GM19239 (cell line): ENCODE results near the gene CNTNAP3B.
"Not testable (repeated sequence)": the region's sequence is repeated elsewhere in the genome, so short reads cannot be mapped to it uniquely, and the experiment has no call there.

Experiments used
- DNase-seq: peaks from one replicate; pipeline ENCODE4 v3.0.0; 2011; ENCODE audit warnings: low spot score; ENCODE audit not compliant: insufficient read length
- FAIRE-seq: peaks from 2 replicates; lab custom pipeline; 2011; peaks lifted over from hg19 to GRCh38; lab: Jason Lieb, UNC

Gene CNTNAP3B

DNA sequence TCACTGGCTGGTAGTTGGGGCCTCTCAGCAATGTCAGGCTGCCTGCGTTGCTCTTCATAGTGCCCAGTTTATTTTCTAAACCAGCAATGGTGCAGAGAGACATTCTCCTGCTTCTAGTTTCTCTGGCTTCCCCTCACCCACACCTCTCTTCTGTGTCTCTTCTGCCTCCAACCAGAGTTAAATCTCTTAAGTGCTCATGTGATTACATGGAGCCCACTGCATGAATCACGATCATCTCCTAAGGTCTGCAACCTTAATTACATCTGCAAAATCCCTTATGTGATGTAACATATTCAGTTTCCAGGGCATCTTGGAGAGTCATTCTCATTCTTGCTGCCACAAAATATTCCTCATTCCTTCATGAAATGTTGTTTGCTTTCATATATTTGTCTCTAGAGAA is 149.0 kb downstream of the CNTNAP3B start:
- not testable (repeated sequence) for FAIRE-seq, DNase-seq

DNA sequence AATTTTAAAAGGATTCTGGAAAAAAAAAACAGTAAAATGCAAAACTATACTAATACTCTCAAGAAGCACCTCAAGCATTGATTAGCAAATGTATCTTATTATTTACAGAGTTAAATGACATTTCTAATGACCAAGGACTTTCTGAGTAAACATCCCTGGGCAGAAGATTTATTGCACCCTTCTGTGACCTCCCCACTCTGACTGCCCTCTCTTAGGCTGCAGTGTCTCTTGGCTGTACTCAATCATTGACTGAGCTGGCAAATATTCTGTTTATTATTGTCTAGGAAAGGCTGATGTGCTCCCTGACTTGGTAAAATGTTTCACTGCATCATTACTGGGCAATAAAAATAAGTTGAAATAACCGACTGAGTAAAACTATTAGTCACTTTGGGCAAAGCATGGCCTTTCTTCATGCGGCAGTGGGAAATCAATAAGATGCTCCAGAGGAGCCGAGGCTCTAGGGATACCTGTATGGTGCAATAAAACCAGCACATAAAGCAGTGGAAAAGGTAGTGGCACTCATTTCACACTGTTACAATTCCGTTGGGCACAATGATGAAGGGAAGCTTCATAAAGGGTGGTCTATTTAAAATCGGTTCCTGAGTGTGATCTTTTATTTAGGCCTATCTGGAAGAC is 151.1 kb downstream of the CNTNAP3B start:
- FAIRE-seq, DNase-seq: not testable (repeated sequence)

DNA sequence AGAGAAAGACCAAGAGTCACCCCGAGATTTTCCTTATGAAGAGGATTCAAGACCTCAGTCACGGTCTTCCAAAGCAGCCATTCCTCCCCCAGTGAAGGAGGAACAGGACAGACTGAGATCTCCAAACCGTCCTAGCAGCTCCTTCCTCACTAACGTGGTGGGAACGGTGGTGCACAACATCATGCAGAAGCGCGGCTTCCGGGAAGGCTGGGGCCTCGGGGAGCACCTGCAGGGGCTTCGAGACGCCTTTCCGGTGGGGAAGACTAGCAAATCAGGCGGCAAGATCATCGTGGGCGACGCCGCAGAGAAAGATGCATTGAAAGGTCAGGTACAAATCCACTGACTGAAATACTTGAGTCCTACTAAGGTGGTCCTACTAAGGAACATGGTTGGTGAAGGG is 154.3 kb downstream of the CNTNAP3B start:
- FAIRE-seq, DNase-seq: not testable (repeated sequence)

DNA sequence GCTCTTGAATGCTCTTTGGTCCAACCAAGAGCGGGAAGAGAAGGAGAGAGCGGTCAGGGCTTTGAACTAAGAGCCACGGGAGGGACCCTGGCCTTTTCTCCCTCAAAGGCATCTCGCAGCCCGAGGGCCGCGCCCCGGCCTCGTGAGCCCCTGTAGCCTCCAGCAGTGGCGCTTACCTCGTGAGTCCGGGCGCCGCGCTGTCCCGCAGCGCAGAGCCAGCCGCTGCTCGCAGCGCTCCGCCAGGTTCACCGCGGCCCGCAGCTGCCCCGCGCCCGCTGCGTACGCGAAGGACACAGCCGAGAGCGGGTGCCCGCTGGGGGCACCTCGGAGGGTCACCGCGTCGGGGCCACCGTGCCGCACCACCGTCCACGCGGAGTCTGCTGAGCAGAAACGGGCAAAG is 176.2 kb downstream of the CNTNAP3B start:
- FAIRE-seq = not testable (repeated sequence)

DNA sequence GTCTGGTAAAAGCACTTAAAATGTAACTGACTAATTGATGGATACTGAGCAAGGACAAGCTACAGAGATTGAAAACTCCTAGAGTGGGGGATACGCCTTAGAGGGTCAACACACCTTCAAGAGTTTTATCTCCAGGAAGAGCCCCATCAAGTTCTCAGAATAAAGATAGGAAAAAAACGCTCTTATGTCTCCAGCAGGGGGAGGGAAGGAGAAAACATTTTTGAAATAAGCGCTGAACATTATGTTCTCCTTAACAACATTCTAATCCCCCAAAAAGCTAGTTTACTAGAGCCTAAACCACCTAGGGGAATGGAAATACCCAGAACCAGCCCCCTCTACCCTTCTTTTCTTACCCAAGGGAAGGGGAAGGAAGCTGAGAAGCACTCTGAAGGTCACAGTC is 187.5 kb downstream of the CNTNAP3B start:
- not testable (repeated sequence) for DNase-seq, FAIRE-seq

More for the DNA sequence above, 176.2 kb downstream of the CNTNAP3B start:
- DNase-seq = not testable (repeated sequence)

DNA sequence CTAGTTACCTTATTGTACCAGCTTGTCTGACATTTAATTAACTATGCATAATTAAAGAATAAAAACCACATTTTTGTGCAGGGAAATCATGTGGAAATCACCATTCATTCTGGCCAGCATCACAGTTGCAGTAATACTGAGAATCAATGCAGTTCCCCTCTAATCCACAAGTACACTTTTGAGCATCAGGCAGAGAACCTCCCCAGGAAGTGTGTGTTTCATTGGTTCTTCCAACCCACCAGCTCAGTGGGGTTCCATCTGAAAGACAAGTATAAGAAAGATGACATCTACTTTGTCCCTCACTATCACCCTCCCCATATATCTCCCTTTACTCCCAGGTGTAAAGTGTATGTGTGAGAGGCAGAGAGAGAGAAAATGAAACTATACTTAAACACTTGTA is 191.1 kb downstream of the CNTNAP3B start:
- FAIRE-seq, DNase-seq: not testable (repeated sequence)

DNA sequence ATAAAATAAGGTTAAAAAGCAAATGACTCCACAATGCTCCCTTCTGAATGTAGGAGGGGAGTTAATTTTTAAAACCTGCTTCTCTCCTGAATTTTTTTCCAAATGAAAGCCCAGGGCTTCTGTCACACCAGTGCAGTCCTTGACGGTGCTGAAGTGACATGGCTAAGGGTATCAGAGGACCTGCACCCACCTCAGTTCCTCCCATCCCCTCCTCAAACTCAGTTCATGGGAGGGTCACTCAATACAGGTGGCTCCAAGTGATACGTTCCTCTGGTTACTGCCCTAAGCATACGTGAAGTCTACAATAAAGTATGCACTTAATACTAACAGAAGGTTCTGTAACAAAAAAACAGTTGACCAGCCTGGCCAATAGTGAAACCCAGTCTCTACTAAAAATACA is 193.5 kb downstream of the CNTNAP3B start:
- not testable (repeated sequence) for FAIRE-seq, DNase-seq

DNA sequence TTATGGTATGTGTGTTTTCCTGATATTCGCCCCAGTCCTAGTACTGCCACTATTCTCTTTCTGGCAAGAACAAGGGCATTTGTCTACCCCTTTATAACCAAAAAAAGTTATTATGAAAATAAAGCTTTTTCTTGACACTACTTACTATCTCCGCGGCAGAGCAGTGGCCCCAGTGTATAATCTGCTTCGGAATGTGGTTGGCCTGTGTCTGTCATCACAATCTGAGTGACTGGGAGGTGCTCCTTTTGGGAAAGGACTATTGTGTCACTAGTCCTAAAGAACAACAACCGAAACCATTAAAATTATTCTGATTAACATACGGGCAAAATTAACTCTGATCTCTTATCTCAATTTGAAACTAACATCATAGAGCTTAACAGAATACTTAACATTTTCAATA is 200.1 kb downstream of the CNTNAP3B start:
- FAIRE-seq, DNase-seq: not testable (repeated sequence)

DNA sequence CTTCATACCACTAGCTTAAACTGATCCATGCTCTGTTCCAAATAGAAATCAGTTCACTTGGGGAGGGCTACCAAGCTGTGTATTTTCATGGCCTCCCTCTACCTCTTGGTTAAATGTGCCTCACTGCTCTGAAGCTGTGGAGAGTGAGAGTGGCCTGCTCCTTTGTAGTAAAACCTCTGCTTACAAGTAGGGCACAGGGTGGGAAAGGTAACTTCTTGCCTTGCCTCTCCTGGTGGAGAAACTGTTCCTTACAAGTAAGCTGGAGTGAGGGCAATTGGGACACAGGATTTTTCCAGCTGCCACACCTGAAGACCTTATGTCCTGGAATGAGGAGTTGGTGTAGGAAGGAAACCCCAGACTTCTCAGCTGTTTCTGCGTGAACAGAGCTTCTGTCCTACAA is 211.9 kb downstream of the CNTNAP3B start:
- not testable (repeated sequence) for FAIRE-seq, DNase-seq

DNA sequence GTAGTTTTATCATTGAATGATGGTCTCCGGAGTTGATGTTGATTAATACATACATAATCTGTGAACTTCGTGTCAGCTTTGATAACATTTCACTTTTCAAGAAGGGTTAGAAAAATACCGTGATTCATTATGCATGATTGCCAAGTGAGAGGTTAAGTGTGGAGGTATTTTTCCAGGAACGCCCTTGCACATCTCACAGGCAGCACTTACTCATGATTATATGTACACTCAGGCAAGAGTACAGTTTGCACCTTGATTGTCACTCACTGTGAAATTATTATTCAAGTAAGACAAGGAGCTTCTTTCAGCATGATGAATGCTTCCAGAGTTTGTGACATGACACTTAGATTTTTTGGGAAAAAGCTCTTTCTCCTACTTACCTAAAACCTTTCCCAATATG is 223.7 kb downstream of the CNTNAP3B start:
- FAIRE-seq, DNase-seq: not testable (repeated sequence)

DNA sequence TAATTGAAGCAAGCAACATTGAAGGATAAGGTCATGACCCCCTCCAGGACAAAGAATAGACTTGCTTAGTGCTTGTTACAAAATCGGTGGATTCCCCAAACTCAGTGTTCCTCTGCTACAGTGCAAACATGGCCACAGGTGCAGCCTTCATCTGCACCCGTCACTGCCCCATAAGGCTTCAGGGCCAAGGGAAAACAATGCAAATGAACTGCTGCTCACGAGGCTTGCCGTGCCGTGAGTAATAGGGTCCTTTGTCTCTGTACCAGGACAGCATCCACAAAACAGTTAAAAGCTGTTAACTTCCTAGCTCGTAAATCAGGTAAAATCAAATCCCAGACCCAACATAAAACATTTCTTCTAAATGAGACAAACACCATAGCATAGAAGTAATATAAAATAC is 226.5 kb downstream of the CNTNAP3B start:
- not testable (repeated sequence) for FAIRE-seq, DNase-seq

DNA sequence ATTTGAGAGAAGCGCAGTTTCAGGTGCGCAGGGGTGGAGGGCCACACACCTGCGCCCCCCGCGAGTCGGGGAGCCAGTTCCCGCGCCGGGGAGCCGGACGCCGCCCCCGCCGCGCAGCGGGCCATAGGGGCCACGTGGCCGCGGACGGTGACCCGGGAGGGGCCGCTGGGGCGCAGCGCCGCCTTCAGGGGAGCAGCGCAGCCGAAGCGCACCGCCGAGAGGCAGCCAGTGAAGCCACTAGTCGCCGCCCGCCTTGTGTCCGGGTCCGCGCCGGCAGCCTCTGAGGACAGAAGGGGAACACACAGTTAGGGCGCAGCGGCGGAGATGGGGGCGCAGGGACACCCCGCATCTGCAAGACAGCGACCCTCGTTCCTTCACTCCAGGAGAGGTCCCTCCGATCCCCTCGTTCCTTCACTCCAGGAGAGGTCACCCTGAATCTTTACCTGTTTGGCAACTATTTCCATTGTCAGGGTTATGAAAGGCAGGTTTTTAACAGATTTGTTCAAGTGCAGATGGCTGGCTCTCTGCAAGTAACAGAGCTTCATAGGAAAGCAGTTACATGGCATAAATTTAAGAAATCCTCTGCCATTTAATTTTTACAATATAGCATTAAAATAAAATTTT is 230.4 kb downstream of the CNTNAP3B start:
- not testable (repeated sequence) for DNase-seq, FAIRE-seq

DNA sequence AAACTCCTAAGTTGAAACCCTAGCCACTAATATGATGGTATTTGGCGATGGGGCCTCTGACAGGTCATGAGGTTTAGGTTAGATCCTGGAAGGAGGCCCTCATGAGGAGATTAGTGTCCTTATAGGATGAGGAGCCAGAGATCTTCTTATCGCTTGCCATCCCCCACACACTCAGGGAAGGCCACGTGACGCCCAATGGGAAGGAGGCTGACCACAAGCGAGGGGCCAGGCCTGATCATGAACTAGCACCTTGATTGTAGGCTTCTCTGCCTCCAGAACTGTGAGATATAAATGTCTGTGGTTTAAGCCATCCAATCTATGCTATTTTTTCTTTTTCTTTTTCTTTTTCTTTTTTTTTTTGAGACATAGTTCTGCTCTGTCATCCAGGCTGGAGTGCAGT is 254.7 kb downstream of the CNTNAP3B start:
- not testable (repeated sequence) for FAIRE-seq

DNA sequence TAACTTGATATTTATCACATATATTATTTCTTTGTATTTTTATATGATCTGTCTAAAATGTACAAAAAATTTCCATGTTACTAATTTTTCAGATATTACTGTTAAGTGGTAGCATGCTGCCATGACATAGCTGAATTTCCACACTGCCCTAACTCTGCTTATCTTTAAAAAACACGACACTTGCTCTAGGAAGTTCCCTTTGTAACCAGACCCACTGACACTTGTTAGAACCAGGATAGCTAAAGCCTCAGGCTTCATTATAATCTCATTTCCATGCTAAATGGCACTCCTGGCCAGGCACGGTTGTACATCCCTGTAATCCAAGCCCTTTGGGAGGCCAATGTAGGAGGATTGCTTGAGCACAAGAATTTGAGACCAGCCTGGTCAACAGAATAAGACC is 273.8 kb downstream of the CNTNAP3B start:
- DNase-seq, FAIRE-seq: not testable (repeated sequence)

More for the DNA sequence above, 254.7 kb downstream of the CNTNAP3B start:
- DNase-seq = not testable (repeated sequence)

DNA sequence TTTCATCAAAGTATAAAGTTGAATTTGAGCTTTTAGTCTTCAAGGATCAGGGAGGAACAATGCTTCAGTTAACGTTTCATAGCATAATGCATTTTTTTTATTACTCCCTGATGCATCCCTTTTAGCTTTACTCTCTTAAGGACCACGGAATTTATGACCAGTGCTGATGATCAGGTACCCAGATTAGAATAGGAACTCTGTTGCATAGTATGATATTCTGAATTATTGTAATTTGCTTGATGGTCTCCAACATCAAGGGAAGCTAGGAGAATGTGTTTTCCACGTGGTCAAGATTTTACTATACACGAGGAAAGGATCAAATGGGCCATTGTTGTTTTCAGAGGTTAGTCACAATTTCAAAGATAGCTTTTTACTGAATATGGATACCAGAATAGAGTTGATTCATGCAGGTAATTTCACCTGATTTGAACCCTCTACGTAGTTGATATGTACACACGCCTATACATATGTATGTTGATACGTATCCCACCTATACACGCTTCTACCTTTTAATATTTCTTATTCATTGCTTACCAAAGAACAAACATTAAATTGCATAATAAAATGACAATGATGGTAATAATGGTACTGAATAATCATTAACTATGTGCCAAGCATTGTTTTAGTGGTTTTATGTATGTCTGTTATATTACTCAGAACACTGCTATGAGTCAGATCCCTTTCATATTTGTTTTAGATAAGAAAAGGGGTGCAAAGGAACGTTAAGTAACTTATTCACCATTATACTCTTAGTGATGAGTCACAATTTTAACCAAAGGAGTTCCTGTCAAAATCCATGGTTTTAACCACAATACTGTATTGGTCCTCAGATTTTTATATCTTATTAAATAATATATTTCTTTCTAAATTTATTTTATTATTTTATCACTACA is 277.1 kb downstream of the CNTNAP3B start:
- DNase-seq, FAIRE-seq: not testable (repeated sequence)

DNA sequence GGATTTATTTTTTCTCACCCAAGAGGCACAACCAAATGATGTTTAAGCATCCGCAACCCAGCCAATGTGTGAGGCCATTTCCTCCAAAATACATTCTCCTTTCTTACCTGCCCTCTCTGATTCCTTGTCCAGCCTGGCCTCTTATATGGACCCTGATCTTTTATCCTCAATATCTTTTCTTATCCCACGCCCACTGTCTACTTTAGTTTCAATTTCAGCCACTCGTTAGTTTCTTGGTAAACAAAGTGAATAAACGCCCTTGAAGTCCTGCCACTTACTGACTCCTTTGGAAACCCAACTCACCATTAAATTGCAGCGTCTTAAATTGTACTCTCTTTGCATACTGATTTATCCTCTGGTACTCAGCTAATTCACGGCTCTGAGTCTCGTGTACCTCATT is 281.4 kb downstream of the CNTNAP3B start:
- FAIRE-seq, DNase-seq: not testable (repeated sequence)
